ENCODE measurements around the gene SVEP1. TPM values are rescaled to one million over a fixed set of nuclear protein-coding genes. Genes with fewer than 3 reads are reported as not detected.

Gene SVEP1
- polyA plus RNA-seq, 1 of the 3 experiments (the other 2 are of a cell fraction) = 0.10 TPM

DNA sequence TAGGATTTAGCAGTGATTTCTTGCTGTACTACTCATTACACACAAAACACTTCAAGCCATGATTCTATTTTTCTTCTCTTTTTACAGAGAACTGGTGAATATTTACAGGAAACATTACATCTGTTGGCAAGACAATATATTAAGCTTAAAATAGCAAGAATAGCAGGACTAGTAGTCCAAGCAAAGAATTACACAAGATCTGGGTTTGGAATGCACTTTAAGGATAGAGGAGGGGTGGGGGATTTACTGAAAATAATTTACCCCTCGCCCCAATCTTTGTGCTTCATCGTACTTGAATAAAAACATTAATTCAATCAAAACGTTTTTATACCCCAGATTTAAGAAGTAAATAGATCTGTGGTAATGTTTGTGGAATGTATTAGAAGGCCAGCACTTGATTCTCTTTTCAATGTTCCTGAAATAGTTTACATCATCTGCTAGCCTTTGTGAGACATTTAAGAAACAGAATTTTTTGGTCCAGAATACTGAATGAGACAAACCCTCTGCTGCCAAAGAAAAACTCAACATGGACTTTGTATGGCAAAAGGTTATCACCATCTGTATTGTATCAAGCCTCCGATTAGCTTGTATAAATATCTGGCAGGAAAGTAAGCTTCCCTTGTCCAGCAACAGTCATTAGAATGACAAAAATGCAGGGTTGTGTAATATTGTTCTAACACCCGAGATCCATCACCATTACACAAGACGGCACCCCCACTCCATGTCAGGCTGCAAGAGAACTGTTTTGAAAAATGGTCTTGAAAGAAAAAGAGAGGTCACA is 23.8 kb downstream of the SVEP1 start:
- 16% methylated on average over 6 of the region's 6 CpGs for WGBS (ENCODE audit: low lambda C conversion rate)

DNA sequence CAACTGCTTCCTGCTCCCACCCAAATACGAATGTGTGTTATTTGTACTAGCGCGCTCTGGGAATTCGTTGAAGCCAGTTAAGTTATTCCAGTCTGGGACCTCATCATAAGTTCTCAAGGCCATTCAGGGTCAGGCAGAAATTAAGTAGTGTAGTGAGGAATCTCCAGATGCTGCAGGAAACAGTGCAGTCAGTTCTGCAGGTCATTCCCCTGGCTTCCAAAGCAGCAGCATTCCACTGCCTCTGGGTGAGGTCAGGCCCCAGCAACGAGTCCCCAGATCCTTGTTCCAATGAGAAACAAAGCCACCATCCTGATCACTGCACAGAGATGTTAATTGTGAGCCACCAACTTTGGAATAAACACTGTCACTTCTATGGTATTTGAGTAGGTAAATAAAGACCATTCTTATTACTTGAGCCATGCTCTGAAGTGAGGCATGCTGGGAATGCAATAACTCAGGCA is 33.1 kb downstream of the SVEP1 start:
- Histone ChIP-seq H2AFZ (ENCODE audit: low read depth) (no peak overlapping the region), H3K79me2 (ENCODE audit: insufficient read depth) (no peaks in the 10 kb centered on the region), H3K9ac (no peak overlapping the region), H3K36me3 (replicated peaks in 1 of 2; ENCODE audit: control insufficient read depth in 1 of 2, insufficient read depth in 2 of 2, low read length in 1 of 2) (no peaks in the 10 kb centered on the region), H3K27me3 (ENCODE audit: insufficient read depth) (no peaks in the 10 kb centered on the region), H3K4me2 (no peak overlapping the region), H3F3A (replicated peaks; ENCODE audit: insufficient read depth) (no peaks in the 10 kb centered on the region), H4K20me1 (ENCODE audit: insufficient read depth) (no peaks in the 10 kb centered on the region), H3K27ac (ENCODE audit: low read depth in 2 of 2, low read length in 1 of 2) (no peak overlapping the region), H3K4me1 (ENCODE audit: control insufficient read depth in 1 of 2, insufficient read depth in 2 of 2, low read depth in 1 of 2, low read length in 1 of 2) (no peaks in the 10 kb centered on the region), H3K9me2 (no peaks in the 10 kb centered on the region), H3K9me3 (no peaks in the 10 kb centered on the region), H3K4me3 (ENCODE audit: low read depth in 2 of 2, low read length in 1 of 2) (no peak overlapping the region)
- ChIA-PET POLR2A (no interaction called here), CTCF (no interaction called here)
- no peak for DNase-seq
- WGBS (ENCODE audit: low lambda C conversion rate) = 56% methylated on average over 5 of the region's 5 CpGs
- TF ChIP-seq EP300 (IDR thresholded peaks at IDR 0.05; ENCODE audit: borderline replicate concordance in 1 of 2, low read depth in 1 of 2, low read length in 1 of 2) = no peak
- TF ChIP-seq, protein P1, sequence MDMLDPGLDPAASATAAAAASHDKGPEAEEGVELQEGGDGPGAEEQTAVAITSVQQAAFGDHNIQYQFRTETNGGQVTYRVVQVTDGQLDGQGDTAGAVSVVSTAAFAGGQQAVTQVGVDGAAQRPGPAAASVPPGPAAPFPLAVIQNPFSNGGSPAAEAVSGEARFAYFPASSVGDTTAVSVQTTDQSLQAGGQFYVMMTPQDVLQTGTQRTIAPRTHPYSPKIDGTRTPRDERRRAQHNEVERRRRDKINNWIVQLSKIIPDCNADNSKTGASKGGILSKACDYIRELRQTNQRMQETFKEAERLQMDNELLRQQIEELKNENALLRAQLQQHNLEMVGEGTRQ (IDR thresholded peaks at IDR 0.05; ENCODE audit: borderline replicate concordance, low read depth, low read length) = no peak
- no peak for TF ChIP-seq TCF12 (IDR thresholded peaks at IDR 0.05)
- no peak for TF ChIP-seq FOXM1 (IDR thresholded peaks at IDR 0.05; ENCODE audit: low read depth)
- TF ChIP-seq YY1 (IDR thresholded peaks at IDR 0.05; ENCODE audit: low read depth) = no peak
- no peak for TF ChIP-seq SMC3 (IDR thresholded peaks at IDR 0.05; ENCODE audit: low read depth, low read length)
- no peak for TF ChIP-seq EZH2phosphoT487 (IDR thresholded peaks at IDR 0.05; ENCODE audit: borderline replicate concordance, low read depth)
- TF ChIP-seq TEAD4 (IDR thresholded peaks at IDR 0.05; ENCODE audit: borderline replicate concordance, insufficient read depth) = no peak
- TF ChIP-seq, protein P2, sequence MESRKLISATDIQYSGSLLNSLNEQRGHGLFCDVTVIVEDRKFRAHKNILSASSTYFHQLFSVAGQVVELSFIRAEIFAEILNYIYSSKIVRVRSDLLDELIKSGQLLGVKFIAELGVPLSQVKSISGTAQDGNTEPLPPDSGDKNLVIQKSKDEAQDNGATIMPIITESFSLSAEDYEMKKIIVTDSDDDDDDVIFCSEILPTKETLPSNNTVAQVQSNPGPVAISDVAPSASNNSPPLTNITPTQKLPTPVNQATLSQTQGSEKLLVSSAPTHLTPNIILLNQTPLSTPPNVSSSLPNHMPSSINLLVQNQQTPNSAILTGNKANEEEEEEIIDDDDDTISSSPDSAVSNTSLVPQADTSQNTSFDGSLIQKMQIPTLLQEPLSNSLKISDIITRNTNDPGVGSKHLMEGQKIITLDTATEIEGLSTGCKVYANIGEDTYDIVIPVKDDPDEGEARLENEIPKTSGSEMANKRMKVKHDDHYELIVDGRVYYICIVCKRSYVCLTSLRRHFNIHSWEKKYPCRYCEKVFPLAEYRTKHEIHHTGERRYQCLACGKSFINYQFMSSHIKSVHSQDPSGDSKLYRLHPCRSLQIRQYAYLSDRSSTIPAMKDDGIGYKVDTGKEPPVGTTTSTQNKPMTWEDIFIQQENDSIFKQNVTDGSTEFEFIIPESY (IDR thresholded peaks at IDR 0.05; ENCODE audit: borderline replicate concordance, low read depth) = no peak
- no peak for TF ChIP-seq GATA2 (CRISPR knock-in tag; IDR thresholded peaks at IDR 0.05)
- no peak for TF ChIP-seq MEF2A (IDR thresholded peaks at IDR 0.05; ENCODE audit: borderline replicate concordance, low read depth)

More for the DNA sequence above, 23.8 kb downstream of the SVEP1 start:
- Histone ChIP-seq H3K9me2 (no peaks in the 10 kb centered on the region), H3K4me1 (ENCODE audit: control insufficient read depth in 1 of 2, insufficient read depth in 2 of 2, low read depth in 1 of 2, low read length in 1 of 2) (no peaks in the 10 kb centered on the region), H3K36me3 (replicated peaks in 1 of 2; ENCODE audit: control insufficient read depth in 1 of 2, insufficient read depth in 2 of 2, low read length in 1 of 2) (no peaks in the 10 kb centered on the region), H3K9me3 (no peaks in the 10 kb centered on the region), H3K79me2 (ENCODE audit: insufficient read depth) (no peaks in the 10 kb centered on the region), H2AFZ (ENCODE audit: low read depth) (peak overlapping the region; percentile 38; the same call in 1 of the 2 replicates), H3F3A (replicated peaks; ENCODE audit: insufficient read depth) (no peaks in the 10 kb centered on the region), H3K4me3 (ENCODE audit: low read depth in 2 of 2, low read length in 1 of 2) (no peak overlapping the region), H3K27me3 (ENCODE audit: insufficient read depth) (no peaks in the 10 kb centered on the region), H3K27ac (ENCODE audit: low read depth in 2 of 2, low read length in 1 of 2) (no peak overlapping the region), H4K20me1 (ENCODE audit: insufficient read depth) (no peaks in the 10 kb centered on the region), H3K4me2 (no peak overlapping the region), H3K9ac (no peak overlapping the region)
- POLR2A ChIA-PET = no interaction called here
- TF ChIP-seq TEAD4 (IDR thresholded peaks at IDR 0.05; ENCODE audit: borderline replicate concordance, insufficient read depth) (no peak), RXRA (IDR thresholded peaks at IDR 0.05; ENCODE audit: borderline replicate concordance, low read depth) (no peak), SMC3 (IDR thresholded peaks at IDR 0.05; ENCODE audit: low read depth, low read length) (no peak), RAD21 (IDR thresholded peaks at IDR 0.05; ENCODE audit: low read length) (no peak), TAF1 (IDR thresholded peaks at IDR 0.05; ENCODE audit: borderline replicate concordance, low read depth, low read length) (no peak), CHD2 (IDR thresholded peaks at IDR 0.05; ENCODE audit: low read length, partially characterized antibody) (no peak), FOXM1 (IDR thresholded peaks at IDR 0.05; ENCODE audit: low read depth) (no peak), GATA2 (CRISPR knock-in tag; IDR thresholded peaks at IDR 0.05) (no peak), ELF1 (IDR thresholded peaks at IDR 0.05) (no peak), MEF2A (IDR thresholded peaks at IDR 0.05; ENCODE audit: borderline replicate concordance, low read depth) (no peak)
- TF ChIP-seq, protein P3, sequence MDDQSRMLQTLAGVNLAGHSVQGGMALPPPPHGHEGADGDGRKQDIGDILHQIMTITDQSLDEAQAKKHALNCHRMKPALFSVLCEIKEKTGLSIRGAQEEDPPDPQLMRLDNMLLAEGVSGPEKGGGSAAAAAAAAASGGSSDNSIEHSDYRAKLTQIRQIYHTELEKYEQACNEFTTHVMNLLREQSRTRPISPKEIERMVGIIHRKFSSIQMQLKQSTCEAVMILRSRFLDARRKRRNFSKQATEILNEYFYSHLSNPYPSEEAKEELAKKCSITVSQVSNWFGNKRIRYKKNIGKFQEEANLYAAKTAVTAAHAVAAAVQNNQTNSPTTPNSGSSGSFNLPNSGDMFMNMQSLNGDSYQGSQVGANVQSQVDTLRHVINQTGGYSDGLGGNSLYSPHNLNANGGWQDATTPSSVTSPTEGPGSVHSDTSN (IDR thresholded peaks at IDR 0.05) = no peak
- TF ChIP-seq, protein P2 (IDR thresholded peaks at IDR 0.05; ENCODE audit: borderline replicate concordance, low read depth) = no peak
- TF ChIP-seq, protein P1 (IDR thresholded peaks at IDR 0.05; ENCODE audit: borderline replicate concordance, low read depth, low read length) = no peak
- CTCF ChIA-PET = no interaction called here
- DNase-seq = no peak

Data from SK-N-SH (cell line).